Colonic mucosa (tissue), 4 donors: ENCODE data around the gene ADIRF. TPM values are rescaled to one million over a fixed set of nuclear protein-coding genes. Genes with fewer than 3 reads are reported as not detected.

Source experiments
- DNase-seq: peaks from one replicate; pipeline ENCODE4 v3.0.0-alpha.2; 2020
- H3K27ac ChIP-seq: fragments of 200-600 bp; one replicate; pipeline ENCODE4 v1.8.0; 2021
- H3K27me3 ChIP-seq: fragments of 200-600 bp; one replicate; pipeline ENCODE4 v1.8.0; 2021
- H3K36me3 ChIP-seq: fragments of 200-600 bp; one replicate; pipeline ENCODE4 v1.8.0; 2021
- H3K4me1 ChIP-seq: fragments of 200-600 bp; one replicate; pipeline ENCODE4 v1.8.0; 2021; ENCODE audit warnings: mild to moderate bottlenecking
- H3K4me3 ChIP-seq: fragments of 200-600 bp; one replicate; pipeline ENCODE4 v1.8.0; 2021
- H3K9ac ChIP-seq, 2 donors: one replicate each; pipeline ENCODE4 v1.7.0; 2013; ENCODE audit warnings: control low read depth in 2 of 2, low read depth in 2 of 2, low read length in 2 of 2
- H3K9me3 ChIP-seq: fragments of 200-600 bp; one replicate; pipeline ENCODE4 v1.8.0; 2021
- CTCF ChIP-seq: fragments of 200-600 bp; IDR thresholded peaks from one replicate; pipeline ENCODE4 v1.8.0; 2022; ENCODE audit warnings: antibody characterized with exemption, mild to moderate bottlenecking
- intact Hi-C: fragments of 100-400 bp; cut with DNase I; formaldehyde crosslinking; loops from one replicate; pipeline ENCODE4 v1.14.1; 2022
- total RNA-seq, 2 donors: library from RNA; stranded (reverse); fragmentation: NEBNext Ultra II Directional in 1 of 2; extraction: Animal tissue kit (Norgen Biotek cat#: 25700) in 1 of 2; gene quantifications; one replicate each; pipeline ENCODE4 v1.2.1, GENCODE V29; 2021
- donor health status: healthy.
- donor health status: DM: no; HTN: no; CAD: no.
- donor health status: DM: no; HTN: no; CAD: no.

The ADIRF gene
- total RNA-seq, 2 donors from 2014 or later = 41.5 to 91.2 TPM

DNA sequence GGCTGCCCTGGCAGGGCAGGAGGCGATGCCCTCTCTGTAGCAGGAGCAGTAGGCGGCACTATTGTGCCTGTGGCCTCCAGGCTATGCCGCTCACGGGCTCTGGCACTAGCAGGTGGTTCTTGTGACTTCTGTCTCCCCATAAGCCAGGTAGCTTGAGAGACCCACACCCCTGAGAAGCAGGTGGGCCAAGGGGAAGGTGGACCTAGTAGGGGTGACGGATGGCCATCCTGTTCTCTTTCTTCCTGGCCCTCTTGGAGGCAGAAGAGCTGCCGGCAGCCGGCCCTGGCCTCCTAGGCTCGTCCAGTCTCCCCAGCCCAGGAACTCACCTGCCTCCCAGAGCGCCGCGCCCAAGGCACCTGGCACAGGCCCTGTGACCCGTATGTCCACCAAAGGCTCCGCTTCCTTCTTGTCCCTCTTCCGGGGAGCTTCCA lies 26.3 kb upstream of the ADIRF start:
- Histone ChIP-seq H3K4me1 (no peaks in the 10 kb centered on the region), H3K4me3 (no peak overlapping the region), H3K9me3 (no peaks in the 10 kb centered on the region), H3K27me3 (no peaks in the 10 kb centered on the region), H3K27ac (no peak overlapping the region), H3K9ac (peak overlapping the region in 1 of 2 donors; percentile 12), H3K36me3 (no peaks in the 10 kb centered on the region)
- DNase-seq = peak; percentile 16
- intact Hi-C loops = no loop called here
- no peak for TF ChIP-seq CTCF

DNA sequence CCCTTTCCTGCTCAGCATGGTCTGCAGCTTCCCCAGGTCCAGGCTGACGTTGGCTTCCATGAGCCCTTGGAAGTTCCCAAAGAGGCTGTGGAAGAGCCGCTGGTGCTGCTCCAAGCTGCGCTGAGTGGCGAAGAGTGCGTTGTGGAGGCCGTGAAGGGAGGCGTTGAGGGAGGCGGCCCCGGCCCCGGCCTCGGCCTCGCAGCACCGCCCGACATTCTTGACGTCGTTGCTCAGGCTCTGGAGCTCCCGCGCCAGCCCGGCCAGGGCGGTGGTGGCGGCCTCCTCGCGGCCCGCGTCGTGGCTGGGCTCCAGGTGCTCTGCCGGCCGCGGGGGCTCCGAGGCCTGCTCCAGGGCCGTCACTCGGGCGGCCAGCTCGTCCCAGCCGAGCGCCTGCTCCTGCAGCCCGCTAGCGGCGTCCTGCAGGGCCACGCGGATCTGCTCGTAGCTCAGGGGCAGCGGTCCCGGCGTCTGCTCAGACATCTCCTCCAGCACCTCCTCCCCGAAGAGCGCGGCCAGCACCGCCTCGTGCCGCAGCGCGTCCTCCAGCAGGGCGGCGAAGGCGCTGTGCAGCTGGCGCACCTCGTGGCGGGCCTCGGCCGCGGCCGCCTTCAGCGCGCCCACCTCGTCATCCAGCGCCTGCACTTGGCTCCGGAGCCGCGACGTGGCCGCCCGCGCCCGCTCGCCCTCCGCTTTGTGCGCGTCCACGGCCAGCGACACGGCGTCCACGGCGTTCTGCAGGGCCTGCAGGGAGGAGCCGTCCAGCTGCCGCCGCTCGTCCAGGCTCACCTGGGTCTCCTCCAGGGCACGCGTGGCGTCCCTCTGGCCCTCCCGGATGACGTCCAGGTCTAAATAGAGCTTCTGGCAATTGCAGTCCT lies 25.6 kb upstream of the ADIRF start:
- intact Hi-C loops = no loop called here
- no peak for TF ChIP-seq CTCF
- Histone ChIP-seq H3K9ac (peak overlapping the region; percentile 12 to 41), H3K9me3 (no peaks in the 10 kb centered on the region), H3K27me3 (no peaks in the 10 kb centered on the region), H3K27ac (no peak overlapping the region), H3K4me3 (peak overlapping the region; percentile 13), H3K36me3 (no peaks in the 10 kb centered on the region), H3K4me1 (no peaks in the 10 kb centered on the region)
- DNase-seq = peak; percentile 17

DNA sequence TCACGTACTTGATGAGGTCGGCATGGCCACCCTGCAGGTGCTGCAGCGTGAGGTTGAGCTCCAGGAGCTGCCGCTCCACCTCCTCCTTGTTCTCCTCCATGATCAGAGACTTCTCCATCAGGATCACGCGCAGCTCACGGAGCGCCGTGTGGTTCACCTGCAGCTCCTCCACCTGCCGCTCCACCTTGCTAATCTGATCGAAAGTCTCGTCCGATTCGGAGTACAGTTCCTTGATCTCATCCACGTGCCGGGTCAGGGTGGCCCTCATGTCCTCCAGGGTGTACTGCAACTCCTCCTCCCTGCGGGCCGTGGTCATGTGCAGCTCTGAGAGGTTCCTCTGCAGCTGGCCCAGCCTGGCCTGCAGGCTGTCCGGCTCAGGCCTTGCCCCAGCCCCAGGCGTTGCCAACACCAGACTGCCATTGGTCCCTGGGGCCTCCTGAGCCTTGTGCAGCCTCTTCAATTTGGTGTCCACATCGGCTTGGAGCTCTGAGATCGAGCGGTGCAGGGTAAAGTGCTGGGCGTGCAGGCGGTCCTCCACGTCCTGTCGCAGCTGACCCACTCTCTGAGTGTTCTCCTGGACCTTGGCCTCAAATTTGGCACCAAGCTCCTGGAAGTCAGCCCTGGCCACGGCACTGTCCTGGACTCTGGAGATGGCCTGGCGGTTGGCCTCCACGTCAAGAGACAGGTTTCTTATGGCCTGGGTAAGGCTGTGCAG lies 24.8 kb upstream of the ADIRF start:
- Histone ChIP-seq H3K27ac (no peak overlapping the region), H3K4me1 (no peaks in the 10 kb centered on the region), H3K27me3 (no peaks in the 10 kb centered on the region), H3K9me3 (no peaks in the 10 kb centered on the region), H3K36me3 (no peaks in the 10 kb centered on the region), H3K9ac (no peak overlapping the region), H3K4me3 (no peak overlapping the region)
- intact Hi-C loops = no loop called here
- DNase-seq = peak; percentile 16
- TF ChIP-seq CTCF = no peak

DNA sequence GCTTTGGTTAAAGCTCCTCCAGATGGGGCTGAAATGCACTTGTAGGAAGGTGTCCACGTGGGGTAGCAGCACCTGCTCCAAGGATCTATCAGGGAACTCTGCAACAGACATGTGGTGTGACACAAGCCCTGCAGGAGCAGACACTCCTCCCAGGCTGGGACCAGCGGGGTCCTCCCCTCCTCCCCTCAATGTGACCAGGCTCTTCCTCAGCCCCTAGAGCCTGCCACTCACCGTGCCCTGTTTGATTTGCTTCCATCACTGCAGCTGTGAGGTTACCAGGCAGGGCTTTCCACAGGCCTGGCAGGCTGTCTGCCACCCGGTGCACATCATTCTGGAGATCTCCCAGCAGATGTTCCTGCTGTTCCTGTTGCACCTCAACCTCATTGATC lies 24.3 kb upstream of the ADIRF start:
- Histone ChIP-seq H3K9ac (no peak overlapping the region), H3K4me3 (no peak overlapping the region)
- no peak for TF ChIP-seq CTCF

DNA sequence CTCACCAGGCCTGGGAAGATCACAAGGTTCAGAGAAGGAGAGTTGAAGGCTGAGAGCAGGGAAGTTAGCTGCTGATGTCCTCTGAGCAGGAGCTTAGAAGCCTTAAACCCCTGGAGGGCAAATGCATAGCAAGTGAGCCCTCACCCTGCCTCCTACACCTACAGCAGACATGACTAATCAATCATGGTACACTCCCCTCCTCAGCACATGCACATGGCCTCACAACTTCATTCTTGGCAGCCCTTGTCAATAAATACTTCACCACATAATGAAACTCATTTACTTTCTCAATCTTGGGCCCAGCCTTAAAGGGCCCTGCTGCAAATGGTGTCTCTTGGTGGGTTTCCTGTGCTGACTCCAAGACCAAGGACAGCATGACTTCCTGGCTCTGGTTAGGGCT lies 23.8 kb upstream of the ADIRF start:
- Histone ChIP-seq H3K36me3 (no peaks in the 10 kb centered on the region), H3K4me3 (no peak overlapping the region), H3K9ac (no peak overlapping the region), H3K27ac (no peak overlapping the region), H3K27me3 (no peaks in the 10 kb centered on the region), H3K4me1 (no peaks in the 10 kb centered on the region), H3K9me3 (no peaks in the 10 kb centered on the region)
- DNase-seq = no peak
- TF ChIP-seq CTCF = no peak
- intact Hi-C loops = no loop called here

More for the DNA sequence above, 24.3 kb upstream of the ADIRF start:
- intact Hi-C loops = no loop called here
- Histone ChIP-seq H3K4me1 (no peaks in the 10 kb centered on the region), H3K27me3 (no peaks in the 10 kb centered on the region), H3K27ac (no peak overlapping the region), H3K9me3 (no peaks in the 10 kb centered on the region), H3K36me3 (no peaks in the 10 kb centered on the region)
- DNase-seq = peak; percentile 12
